HG02840 (cell line): ENCODE results near the gene RTN4R.
"Not testable (repeated sequence)": the region's sequence is repeated elsewhere in the genome, so short reads cannot be mapped to it uniquely, and the experiment has no call there.

Source experiments
- ATAC-seq: cut with Tn5 transposase; IDR thresholded peaks from one replicate; pipeline ENCODE4 v1.9.1; 2021; ENCODE audit warnings: mild to moderate bottlenecking, moderate library complexity, moderate number of reproducible peaks; ENCODE audit not compliant: unreplicated experiment, low FRiP score

Gene RTN4R

DNA sequence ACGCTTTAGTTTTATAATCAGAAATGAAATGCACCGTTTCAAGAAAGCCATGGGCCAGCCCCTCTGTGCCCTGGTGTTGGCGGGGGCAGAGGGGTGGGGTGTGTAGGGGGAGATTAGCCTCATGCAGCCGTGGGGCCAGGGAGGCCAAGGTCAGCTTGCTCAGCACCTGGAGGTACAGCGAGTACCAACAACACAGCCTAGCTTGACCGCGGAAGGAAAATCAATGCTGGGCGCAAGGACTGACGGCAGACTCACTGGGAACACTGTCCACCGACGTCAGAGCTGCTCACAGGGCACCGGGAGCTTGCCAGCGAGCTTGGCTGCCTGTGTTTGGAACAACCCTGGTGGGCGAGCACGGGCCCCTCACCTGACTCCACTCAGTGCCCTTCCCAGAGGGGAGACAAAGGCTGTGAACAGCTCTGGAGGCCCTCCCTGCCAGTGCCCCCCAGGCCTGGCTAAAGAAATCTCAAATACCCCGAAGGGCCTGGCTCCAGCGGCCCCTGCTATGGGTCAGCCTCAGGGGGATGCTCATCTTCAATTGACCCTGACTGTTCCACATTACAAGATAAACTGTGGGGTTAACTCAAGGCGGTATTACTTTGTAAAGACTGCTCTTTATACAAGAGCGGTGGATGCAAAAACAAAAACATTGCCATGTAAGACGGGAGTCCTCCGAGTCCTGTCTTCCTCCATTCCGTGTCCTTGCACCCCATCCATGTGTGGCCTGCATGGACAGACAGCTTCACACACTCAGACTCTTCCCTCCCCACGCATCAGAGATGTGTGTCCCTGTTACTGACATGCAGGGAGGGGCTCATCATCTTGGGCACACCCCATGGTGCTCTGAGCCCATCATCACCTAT lies 21.3 kb upstream of the RTN4R start:
- ATAC-seq = not testable (repeated sequence)

- ATAC-seq = not testable (repeated sequence)
Measured at GRCh38 chr22:20286784-20287423, 18.8 kb upstream of the RTN4R start.

GRCh38 chr22:20286312-20286660 lies 18.2 kb upstream of the RTN4R start:
- not testable (repeated sequence) for ATAC-seq

DNA sequence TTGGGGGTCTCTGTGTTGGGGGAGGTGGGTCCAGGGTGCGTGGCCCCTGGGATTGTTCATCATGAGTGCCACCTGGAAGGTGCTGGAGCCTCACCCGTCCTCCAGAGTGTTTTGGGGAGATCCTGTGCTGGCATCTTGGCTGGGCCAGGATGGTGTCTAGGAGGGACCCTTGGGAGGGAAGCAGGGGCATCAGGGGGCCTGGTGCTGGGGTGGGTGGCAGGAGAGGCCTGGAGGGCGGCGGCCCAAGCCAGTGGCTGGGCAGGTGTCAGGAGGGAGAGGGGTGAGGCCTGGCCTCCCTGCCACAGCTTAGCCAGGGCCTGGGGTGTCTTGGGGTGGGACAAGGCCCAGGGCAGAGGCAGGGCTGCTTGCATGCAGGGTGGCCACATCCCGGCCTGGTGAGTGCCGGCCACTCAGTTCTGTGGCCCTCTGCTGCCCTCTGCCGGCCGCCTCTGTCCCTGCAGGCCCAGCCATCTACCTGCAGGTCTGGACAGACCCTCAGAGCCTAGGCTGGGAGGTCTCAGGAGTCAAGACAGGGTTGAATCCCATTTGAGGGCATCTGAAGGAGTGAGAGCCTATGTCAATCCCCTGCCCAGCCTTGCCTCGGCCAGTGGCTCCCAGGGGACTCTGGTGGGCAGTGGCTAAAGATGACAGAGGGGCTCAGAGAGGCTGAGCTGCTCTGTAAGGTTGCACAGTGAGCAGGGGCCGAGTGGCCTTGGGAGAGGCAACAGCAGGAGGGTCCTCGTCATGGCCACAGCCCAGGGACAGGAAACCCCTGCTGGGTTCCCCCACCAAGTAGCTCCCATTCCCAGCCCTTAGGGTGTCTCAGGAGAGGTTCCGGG lies 17.6 kb upstream of the RTN4R start:
- not testable (repeated sequence) for ATAC-seq

DNA sequence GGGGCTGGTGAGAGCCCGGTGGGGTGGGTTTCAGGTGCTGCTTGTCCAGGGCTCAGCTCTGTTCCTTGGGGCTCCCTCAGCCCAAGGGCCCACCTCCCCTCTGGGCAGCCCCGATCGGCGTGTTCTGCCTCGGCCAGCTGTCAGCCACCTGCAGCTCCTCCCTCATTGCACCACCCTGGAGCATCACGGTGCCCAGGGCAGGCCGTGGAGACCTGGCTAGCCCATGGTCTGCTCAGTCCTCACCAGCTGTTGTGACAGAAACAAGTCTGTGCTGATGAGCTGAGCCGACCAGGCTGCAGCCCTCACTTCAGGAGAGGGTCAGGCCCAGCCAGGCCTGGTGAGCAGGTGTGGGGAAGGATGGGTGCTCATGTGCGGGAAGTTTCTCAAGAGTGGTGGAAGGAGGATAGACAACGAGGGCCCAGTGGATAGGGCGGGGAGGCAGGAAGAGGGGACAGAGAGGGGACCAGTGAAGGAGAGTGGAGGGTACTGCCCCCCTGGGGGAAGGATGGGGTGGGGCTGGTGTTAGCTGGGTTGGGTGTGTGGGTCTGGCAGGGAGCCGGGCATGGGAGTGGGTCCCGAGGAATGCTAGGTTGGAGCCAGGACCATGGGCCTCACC lies 16.5 kb upstream of the RTN4R start:
- ATAC-seq = no peak

DNA sequence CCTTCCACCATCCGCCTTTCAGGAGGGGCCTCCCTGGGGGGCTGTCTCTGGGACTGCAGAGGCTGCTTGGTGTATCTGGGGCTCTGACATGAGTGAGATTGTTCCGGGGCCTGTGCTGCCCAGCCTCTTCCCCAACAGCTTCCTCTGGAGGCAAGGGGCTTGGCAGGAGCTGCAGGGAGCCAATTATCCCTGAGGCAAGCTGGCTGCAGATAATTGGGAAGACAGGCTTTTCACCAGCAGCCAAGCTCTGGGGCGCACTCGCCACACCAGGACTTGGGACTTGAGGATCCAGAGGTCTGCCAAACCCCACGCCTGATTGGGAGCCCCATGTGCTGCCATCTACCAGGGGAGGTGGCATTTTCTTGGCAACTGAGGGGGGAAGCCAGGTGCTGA lies 15.6 kb upstream of the RTN4R start:
- ATAC-seq = no peak

DNA sequence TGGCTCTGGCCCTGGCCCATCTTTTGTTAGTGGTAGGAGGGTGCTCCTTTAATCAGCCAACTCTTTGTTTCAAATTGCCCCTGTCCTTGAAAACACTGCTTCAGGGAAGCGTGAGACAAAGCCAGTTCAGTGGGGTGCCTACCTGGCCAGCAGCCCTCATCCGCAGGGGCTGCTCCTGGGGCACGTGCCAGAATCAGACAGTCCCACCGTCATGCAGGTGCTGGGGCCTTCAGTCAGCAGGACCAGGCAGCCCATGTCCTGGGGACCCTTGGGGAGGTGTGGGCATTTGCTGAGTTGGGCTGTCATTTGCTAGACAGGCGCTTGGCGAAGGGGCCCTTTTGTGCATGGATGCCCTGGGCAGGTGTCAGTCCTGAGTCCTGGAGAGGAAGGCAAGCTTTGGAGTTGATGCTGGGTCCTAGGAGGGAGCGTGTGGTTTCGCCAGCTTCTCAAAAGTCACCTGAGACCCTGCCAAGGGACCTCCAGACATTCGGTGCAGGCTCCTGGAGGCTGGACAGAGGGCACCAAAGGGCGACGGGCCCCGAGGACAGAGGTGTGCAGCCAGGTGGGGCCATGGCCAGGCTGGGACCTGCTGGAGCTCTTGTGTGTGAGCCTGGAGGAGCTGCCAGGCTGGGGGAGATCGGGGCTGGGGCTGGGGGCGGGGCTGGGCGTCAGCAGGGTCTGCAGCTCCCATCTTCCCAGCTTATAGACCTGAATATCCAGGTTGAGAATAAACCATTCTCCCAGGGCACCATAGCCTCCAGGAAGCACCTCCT lies 15.0 kb upstream of the RTN4R start:
- no peak for ATAC-seq

DNA sequence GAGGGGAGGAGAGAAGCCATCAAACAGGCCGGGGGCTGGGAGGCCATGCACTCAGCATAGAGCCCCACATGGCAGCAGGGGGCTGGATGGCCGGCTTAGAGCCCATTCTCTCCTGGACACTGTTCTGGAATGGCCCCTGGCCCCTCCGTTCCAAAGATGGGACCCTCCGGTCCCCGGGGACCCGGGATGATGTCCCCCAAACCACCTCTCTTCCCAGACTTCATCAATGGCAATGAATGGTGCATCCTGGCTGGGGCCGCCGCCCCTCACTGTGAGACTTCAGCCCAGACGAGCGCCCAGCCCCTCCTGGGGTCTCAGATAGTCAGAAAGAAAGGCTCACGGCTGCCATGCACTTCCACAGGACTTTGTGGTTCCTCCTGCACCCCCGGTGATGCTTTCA lies 13.8 kb upstream of the RTN4R start:
- no peak for ATAC-seq

DNA sequence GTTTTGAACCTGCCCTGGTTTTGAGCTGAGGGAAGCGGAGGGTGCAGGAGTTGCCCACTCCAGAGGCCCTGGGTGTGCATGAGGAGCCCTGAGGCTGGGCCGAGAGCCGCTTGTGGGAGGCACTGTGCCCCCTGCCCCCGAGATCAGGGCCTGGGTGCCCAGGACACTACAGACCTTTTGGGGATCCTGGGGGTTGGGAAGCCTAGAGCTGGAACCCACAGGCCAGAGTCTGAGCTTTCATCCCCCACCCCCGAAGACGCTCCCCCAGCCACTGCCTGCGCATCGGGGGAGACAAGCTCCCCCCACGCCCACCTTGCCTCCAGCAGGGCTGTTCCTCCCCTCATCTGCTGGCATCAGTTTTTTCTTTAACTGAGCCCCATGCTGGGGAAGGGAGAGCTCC lies 13.4 kb upstream of the RTN4R start:
- ATAC-seq = not testable (repeated sequence)

DNA sequence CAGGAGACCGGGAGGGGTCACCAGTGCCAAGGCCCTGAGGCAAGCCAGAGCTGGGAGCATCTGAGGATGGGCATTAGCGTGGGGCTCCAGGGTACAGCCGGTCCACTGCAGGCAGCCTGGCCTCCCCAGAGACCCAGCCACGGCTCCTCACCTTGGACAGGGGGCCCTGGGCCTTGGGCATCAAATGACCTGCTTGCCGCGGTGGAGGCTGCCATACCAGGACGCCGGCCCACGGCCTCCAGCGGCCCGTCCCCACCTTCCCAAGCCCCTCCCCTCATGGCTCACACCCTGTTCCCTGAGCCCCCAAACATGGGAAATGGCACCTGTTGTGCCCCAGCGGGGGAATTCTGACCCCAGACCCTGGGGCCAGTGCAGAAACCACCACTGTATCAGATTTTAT lies 12.7 kb upstream of the RTN4R start:
- no peak for ATAC-seq

DNA sequence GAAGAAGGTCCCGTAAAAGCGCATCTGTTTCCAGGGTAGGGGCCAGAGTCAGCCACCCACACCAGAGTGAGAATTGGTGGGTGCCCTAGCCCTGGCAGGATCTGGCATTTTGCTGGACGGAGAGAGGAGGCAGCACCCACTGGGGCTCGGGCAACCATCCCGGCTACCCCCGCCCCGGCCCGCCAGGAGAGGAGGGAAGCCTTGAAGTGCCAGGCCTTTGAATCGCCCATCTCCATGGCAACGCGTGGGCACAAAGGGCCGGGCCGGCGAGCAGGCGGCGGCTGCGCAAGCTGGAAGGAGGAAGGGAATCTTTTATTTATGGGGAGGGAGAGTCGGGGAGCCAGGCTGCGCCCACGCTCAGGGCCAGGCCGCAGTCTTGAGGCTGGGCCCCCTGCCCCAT lies 12.0 kb upstream of the RTN4R start:
- ATAC-seq = not testable (repeated sequence)

DNA sequence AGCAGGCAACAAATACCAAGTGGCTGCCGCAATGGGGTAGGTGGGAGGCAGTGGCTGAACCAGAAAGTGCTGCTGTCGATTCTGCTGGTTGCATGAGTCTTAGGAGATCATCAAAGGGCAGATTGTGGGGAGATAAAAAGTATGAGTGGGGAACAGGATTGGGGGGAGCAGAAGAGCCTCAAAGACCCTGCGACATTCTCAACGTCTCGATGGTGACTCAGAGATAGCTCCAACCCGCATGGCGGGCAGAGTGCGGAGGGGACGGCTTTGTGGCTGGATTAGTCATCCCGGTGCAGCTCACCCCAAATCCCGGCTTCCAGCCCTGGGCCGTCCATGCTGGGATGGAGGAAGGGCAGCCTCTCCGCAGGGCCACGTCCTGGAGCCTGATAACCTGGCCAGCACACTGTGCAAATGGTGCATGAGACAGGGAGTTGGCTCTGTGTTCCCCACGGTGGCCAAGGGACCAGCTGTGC lies 11.6 kb upstream of the RTN4R start:
- ATAC-seq = no peak

GRCh38 chr22:20278726-20279490 lies 10.8 kb upstream of the RTN4R start:
- not testable (repeated sequence) for ATAC-seq

DNA sequence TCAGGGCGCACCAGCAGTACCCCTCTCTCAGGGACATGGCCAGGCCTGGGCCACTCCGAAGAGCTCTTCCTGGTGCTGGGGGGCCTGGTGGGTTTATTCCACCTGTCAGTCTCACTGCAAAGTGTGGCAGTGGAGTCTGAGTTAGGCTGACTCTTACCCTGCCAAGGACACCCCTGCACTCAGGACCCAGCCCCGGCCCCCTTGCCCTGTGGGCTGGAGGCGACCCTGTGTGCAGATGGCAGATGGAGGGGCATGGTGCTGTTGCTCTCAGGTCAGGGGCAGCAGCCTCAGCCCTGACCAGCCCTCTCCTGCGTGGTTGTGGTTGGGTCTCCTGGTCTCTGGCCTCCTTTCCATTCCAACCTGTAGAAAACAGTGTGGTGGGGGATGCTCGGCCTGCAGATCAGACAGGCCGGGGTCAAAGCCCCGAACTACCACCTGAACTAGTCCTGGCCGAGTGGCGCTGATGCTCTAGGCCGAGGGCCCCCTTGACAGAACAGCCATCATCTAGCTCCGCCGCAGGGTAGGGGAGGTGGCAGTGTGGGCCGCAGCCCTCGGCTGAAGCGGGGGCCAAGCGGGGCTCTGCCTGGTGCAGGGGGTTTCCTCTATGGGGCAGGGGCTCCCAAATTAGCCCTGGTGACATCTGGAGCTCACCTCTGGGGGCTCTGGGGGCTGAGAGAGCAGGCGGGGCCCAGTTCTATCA lies 10.0 kb upstream of the RTN4R start:
- ATAC-seq = not testable (repeated sequence)

GRCh38 chr22:20276468-20276867 lies 8.3 kb upstream of the RTN4R start:
- ATAC-seq = no peak

- no peak for ATAC-seq
Measured at GRCh38 chr22:20275836-20276235, 7.7 kb upstream of the RTN4R start.

DNA sequence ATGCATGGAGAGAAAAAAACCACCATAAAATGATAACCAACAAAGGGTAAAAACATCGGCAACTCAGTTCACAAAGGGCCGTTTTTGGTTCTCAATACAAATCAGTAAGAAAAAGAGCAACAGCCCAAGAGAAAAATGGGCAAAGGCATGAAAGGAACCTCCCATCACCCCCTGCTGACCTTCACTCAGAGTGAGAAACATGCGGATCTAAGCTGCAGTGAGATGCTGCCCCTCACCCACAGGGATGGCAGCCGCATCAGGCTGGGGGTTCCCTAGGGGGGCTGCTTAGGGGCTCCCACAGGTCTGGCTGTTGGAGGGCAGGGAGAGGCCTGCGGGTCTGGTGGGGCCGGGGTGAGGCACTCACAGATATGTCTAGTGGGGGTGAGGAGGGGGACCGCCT lies 7.2 kb upstream of the RTN4R start:
- not testable (repeated sequence) for ATAC-seq

- ATAC-seq = not testable (repeated sequence)
Measured at GRCh38 chr22:20274374-20274773, 6.3 kb upstream of the RTN4R start.
